ENCODE results near the gene AP2A2. TPM values are rescaled to one million over a fixed set of nuclear protein-coding genes. Genes with fewer than 3 reads are reported as not detected.

The AP2A2 gene
- total RNA-seq, 1 experiment from 2014 or later, result 92.9 TPM

- H3K4me1 Mint-ChIP-seq (ENCODE audit: low read depth, unreplicated experiment), result peaks cover 11% of the 10 kb centered on the region
- no peaks in the 10 kb centered on the region for H3K27me3 Mint-ChIP-seq (ENCODE audit: unreplicated experiment)
- H3K36me3 Mint-ChIP-seq (ENCODE audit: insufficient read depth, unreplicated experiment), result peaks cover 29% of the 10 kb centered on the region
- no peaks in the 10 kb centered on the region for H3K9me3 Mint-ChIP-seq (ENCODE audit: low read depth, unreplicated experiment)
- no peak for TF ChIP-seq CTCF (IDR thresholded peaks at IDR 0.05; ENCODE audit: unreplicated experiment)
- no TSS peak for BruUV-seq (replicated peaks)
- no peak overlapping the region for H3K4me3 Mint-ChIP-seq (ENCODE audit: low read depth, unreplicated experiment)
- DNase-seq, result no peak
- no peak overlapping the region for H3K27ac Mint-ChIP-seq (ENCODE audit: unreplicated experiment)
- CTCF ChIA-PET, result no interaction called here
- intact Hi-C loops (cut with micrococcal nuclease; ENCODE audit: unreplicated experiment), result no loop called here
Observed at GRCh38 chr11:1036931-1037330, 111.3 kb downstream of the AP2A2 start.

- BruUV-seq (replicated peaks), result no TSS peak
- CTCF ChIA-PET, result interaction anchor here (1.1 kb wide), 1 partner anchor 85 kb away, joined by 4 read pairs; no protein-coding TSS in a partner anchor
- TF ChIP-seq CTCF (IDR thresholded peaks at IDR 0.05; ENCODE audit: unreplicated experiment), result no peak
- no peak overlapping the region for H3K4me3 Mint-ChIP-seq (ENCODE audit: low read depth, unreplicated experiment)
- no peaks in the 10 kb centered on the region for H3K27me3 Mint-ChIP-seq (ENCODE audit: unreplicated experiment)
- intact Hi-C loops (cut with micrococcal nuclease; ENCODE audit: unreplicated experiment), result no loop called here
- no peak overlapping the region for H3K27ac Mint-ChIP-seq (ENCODE audit: unreplicated experiment)
- peaks cover 24% of the 10 kb centered on the region for H3K36me3 Mint-ChIP-seq (ENCODE audit: insufficient read depth, unreplicated experiment)
- no peaks in the 10 kb centered on the region for H3K9me3 Mint-ChIP-seq (ENCODE audit: low read depth, unreplicated experiment)
- DNase-seq, result no peak
- peaks cover 16% of the 10 kb centered on the region for H3K4me1 Mint-ChIP-seq (ENCODE audit: low read depth, unreplicated experiment)
Observed at GRCh38 chr11:1037506-1038055, 111.9 kb downstream of the AP2A2 start.

GRCh38 chr11:1038361-1038760 is 112.7 kb downstream of the AP2A2 start:
- intact Hi-C loops (cut with micrococcal nuclease; ENCODE audit: unreplicated experiment), result no loop called here
- BruUV-seq (replicated peaks), result no TSS peak
- peaks cover 22% of the 10 kb centered on the region for H3K36me3 Mint-ChIP-seq (ENCODE audit: insufficient read depth, unreplicated experiment)
- H3K27me3 Mint-ChIP-seq (ENCODE audit: unreplicated experiment), result no peaks in the 10 kb centered on the region
- TF ChIP-seq CTCF (IDR thresholded peaks at IDR 0.05; ENCODE audit: unreplicated experiment), result no peak
- H3K4me1 Mint-ChIP-seq (ENCODE audit: low read depth, unreplicated experiment), result peaks cover 16% of the 10 kb centered on the region
- no peaks in the 10 kb centered on the region for H3K9me3 Mint-ChIP-seq (ENCODE audit: low read depth, unreplicated experiment)
- H3K4me3 Mint-ChIP-seq (ENCODE audit: low read depth, unreplicated experiment), result no peak overlapping the region
- H3K27ac Mint-ChIP-seq (ENCODE audit: unreplicated experiment), result no peak overlapping the region
- CTCF ChIA-PET, result interaction anchor here (1.1 kb wide), 1 partner anchor 86 kb away, joined by 4 read pairs; no protein-coding TSS in a partner anchor
- DNase-seq, result no peak

- no peak overlapping the region for H3K4me3 Mint-ChIP-seq (ENCODE audit: low read depth, unreplicated experiment)
- H3K36me3 Mint-ChIP-seq (ENCODE audit: insufficient read depth, unreplicated experiment), result peaks cover 18% of the 10 kb centered on the region
- H3K4me1 Mint-ChIP-seq (ENCODE audit: low read depth, unreplicated experiment), result peaks cover 16% of the 10 kb centered on the region
- intact Hi-C loops (cut with micrococcal nuclease; ENCODE audit: unreplicated experiment), result no loop called here
- peaks cover 5% of the 10 kb centered on the region for H3K27me3 Mint-ChIP-seq (ENCODE audit: unreplicated experiment)
- H3K27ac Mint-ChIP-seq (ENCODE audit: unreplicated experiment), result no peak overlapping the region
- H3K9me3 Mint-ChIP-seq (ENCODE audit: low read depth, unreplicated experiment), result no peaks in the 10 kb centered on the region
- no peak for TF ChIP-seq CTCF (IDR thresholded peaks at IDR 0.05; ENCODE audit: unreplicated experiment)
- CTCF ChIA-PET, result interaction anchor here (1.1 to 1.6 kb wide), 2 partner anchors 12 to 87 kb away, joined by 3 to 4 read pairs; no protein-coding TSS in a partner anchor
- BruUV-seq (replicated peaks), result no TSS peak
- DNase-seq, result no peak
Observed at GRCh38 chr11:1038921-1039320, 113.3 kb downstream of the AP2A2 start.
